HUDEP-2 (cell line): ENCODE measurements around the gene MED13.
"Not testable (repeated sequence)": the region's sequence is repeated elsewhere in the genome, so short reads cannot be mapped to it uniquely, and the experiment has no call there.

ENCODE experiments used
- DNase-seq, 76 experiments: peaks; one replicate each; lab custom pipeline; 2025; ENCODE audit not compliant: unreplicated experiment in 76 of 76; lab: John Stamatoyannopoulos, UW

The MED13 gene

DNA sequence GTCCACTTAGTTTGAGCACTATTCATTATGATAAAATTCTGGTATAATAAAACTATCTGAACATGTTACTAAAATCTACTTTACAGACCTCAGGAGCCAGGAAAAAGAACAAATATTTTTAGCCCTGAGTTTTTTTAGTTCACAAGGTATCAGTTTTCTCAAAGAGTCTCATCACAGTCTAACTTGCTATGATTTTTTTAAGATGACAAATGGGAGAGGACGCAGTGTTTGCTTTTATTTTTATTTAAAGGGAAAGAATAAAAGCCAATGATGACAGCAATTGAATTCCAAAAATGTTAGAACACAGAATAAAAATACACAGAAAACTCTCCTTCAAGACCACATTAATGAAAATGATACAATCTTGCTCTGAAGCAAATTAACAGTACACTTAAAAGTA, 7.4 kb downstream of the MED13 start:
- DNase-seq: no peak

DNA sequence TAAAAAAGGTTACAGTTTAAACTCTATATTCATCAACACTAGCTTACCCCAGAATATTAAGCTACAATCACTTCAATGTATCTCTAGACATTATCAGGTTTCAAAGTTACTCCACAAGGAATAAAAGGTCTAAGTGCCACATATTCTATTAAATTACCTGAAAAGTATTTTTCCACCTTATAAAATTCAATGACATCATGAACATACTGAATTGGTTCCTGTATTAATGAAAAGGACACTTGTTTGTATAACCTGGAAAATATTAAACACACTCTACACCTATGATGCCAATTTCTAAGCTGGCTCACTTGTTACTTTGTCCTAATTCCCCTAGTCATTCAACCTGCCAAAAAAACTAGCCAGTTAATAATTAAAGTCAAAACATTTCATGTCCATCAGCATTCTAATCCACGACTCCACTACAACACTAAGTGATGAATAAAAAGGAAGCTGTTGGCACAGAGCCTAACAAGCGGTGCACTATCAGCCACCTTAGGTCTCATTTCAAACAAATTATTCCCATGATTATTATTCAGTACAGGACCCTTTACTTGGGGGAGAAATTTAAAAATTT, 12.2 kb downstream of the MED13 start:
- DNase-seq: no peak

DNA sequence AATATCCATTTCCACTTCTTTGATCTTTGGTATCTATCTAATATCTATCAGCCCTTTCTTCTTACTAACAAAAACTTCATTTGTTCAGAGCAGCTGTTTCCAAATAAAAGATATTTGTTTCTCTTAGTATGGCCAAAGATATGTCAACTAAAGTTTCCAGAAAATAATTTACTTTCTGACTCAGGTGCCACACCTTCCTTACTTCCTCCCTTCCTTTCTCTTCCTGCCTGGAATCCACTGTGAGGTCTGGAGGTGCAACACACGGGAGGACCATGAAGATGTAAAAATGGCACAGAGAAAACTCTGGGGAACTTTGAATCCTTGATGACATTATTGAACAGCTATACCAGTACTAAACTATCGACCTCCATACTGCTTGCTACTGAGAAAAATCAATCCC, 14.0 kb downstream of the MED13 start:
- DNase-seq: no peak

DNA sequence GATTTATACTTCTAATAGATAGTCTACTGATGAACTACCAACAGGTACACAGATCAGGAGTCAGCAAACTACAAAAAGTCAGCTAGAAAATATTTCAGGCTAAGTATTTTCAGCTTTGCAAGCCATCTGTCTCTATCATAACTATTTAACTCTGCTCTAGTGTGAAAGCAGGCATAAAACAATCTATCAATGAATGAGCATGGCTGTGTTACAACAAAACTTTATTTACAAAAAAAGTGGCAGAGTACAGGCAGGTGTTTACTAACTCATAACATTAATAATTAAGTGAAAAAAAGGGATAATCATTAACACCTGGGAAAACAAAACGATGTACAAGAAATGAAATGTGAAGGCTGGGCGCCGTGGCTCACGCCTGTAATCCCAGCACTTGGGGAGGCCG, 15.8 kb downstream of the MED13 start:
- no peak for DNase-seq

DNA sequence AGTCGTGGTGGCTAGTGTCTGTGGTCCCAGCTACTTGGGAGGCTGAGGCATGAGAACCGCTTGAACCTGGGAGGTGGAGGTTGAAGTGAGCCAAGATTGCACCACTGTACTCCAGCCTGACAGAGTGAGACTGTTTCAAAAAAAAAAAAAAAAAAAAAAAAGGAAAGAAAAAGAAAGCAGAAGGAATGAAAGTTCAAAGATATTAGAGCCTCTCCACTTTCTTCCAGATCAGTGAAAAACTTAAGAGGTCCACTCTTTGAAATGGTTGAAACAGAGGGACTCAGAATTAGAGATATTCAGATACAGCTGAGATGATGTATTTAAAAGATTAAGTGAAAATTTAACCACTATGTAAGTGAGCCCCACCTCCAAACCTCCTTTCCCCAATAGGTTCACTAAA, 16.8 kb downstream of the MED13 start:
- no peak for DNase-seq

DNA sequence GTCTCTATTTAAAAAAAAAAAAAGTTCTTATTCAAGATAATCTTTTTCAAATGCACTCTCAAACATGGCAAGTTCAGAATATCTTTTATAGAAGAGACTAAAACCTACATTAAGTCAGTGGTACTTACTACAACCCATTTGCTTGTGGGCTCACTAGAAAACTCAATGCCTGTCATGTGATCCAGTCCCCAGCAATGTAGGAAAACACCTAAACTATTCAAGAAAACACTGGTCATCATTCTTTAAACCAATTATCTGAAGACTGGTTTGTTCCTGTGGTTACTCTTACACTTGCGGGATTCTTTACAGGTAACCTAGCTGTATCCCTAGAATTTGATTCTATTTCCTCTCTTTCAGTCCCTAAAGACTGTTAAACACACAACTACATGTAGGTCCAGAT, 19.6 kb downstream of the MED13 start:
- DNase-seq: no peak

DNA sequence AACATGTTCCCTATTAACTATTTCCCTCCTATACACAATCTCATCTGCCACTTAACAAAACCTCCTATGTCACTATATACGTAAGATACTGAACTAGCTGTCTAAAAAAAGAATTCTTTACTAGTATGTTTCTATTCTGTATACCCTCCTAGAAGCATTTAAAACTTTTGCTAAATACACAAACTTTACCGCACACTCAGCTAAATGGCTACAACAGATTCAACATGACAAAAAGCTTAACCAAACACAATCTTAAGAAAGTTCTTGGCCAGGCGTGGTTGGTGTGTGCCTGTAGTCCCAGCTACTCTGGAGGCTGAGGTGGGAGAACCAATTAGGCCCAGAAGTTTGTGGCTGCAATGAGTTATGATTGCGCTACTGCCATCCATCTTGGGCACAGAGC, 20.0 kb downstream of the MED13 start:
- no peak for DNase-seq

DNA sequence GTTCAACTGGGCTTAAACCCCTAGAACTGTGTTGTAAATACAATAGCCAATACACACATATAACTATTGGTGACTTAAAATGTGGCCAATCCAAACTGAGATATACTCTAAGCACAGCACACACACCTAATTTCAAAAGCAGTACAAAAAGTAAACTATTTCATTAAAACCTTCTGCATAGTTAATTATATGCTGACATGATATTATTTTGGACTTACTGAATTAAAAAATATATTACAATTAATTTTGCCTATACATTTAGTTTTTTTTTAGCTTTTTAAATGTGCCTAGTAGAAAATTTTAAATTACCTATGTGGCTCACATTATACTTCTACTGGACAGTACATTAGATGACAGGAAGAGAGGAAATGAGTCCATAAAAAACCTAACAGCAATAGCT, 21.5 kb downstream of the MED13 start:
- no peak for DNase-seq

DNA sequence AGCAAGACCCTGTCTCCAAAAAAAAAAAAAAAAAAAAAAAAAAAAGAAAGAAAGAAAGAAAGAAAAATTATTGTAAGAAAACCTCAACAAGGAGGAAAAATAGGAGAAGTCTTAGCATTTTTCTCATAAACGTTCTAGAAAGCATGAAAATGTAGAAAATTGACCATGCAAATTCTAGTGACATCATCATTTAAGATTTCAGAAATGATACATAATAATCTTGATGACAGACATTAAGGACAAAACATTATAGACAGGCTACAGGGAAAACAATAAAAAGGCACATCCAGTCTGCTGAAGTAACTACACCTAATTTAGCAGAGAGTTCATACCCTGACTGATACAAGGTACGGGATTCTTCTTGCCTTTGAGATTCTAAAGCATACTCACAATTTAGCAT, 21.9 kb downstream of the MED13 start:
- no peak for DNase-seq

DNA sequence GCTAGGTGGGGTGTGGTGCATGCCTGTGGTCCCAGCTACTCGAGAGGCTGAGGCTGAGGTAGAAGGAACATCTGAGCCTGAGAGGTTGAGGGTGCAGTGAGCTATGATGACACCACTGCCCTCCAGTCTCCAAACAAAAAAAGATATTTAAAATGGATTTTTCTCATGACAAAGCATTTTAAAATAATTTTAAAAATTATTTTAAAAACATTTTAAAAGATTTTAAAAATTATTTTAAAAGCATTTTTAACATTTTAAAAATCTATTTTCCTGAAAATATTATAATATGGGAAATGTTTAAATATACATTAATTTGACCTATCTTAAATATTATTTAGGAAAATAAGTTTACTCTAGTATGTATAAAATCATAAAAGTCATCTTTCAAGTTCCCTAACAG, 26.8 kb downstream of the MED13 start:
- no peak for DNase-seq

DNA sequence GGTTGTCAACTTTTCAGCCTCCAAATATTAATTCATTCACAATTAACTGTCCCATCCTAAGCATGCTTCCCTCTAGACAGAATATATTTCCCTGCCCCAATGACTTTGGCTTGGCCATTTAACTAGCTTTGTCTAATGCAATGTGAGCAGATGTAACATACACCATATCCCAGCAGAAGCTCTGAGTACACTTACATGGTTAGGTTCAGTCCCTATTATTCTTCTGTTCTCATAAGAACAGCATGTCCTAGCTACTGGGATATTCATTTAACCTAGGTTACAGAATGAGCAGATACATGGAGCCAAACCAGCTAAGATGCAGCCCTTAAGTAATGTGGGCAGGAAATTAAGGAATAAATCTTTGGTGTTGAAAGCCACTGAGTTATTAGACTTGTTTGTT, 31.8 kb downstream of the MED13 start:
- DNase-seq: no peak

DNA sequence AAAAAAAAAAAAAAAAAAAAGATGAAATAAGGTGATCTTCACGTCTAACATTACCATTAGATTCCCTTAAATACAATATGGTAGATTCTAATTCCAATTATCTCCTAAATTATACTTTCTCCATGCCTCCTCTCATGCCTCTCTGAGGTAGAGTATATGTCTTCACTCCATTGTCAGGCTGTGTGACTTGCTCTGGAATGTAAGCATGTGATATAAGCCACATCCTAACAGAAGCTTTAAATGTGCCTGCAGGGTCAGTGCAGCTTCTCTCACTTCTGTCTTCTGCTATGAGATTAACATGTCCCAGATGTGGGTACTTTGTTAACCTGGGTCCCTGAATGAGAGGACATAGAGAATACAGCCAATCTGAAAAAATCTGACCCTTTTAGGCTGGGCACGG, 32.6 kb downstream of the MED13 start:
- DNase-seq: no peak

DNA sequence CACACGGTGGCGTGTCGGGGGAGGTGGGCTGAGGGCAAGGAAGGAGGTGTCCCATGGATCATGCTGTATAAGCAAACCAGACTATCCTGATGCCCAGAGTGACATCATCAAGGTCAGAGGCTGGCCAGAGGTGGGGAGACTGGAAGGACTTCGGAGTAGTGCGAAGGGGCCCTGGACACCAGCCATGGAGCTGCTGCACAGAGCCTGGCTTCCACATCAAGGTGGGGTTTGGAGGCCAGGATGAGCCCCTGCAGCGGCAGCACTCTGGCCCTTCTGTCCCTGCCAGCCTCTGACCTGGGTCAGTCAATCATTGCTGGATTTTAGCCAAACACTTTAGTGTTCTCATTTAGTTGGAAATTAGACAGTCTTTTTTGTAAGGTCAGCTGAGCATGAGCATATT, 34.8 kb downstream of the MED13 start:
- DNase-seq: no peak

DNA sequence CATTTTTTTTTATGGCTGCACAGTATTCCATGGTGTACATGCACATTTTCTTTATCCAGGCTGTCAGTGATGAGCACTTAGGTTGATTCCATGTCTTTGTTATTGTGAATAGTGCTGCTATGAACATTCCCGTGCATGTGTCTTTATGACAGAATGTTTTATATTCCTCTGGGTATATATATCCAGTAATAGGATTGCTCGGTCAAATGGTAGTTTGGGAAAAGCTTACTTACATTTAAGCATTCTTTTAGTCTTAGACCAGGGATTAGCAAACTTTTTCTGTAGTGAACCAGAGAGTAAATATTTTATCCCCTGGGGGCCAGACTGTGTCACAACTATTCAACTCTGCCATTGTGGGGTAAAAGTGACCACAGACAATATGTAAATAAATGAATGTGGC, 40.2 kb downstream of the MED13 start:
- DNase-seq: no peak

DNA sequence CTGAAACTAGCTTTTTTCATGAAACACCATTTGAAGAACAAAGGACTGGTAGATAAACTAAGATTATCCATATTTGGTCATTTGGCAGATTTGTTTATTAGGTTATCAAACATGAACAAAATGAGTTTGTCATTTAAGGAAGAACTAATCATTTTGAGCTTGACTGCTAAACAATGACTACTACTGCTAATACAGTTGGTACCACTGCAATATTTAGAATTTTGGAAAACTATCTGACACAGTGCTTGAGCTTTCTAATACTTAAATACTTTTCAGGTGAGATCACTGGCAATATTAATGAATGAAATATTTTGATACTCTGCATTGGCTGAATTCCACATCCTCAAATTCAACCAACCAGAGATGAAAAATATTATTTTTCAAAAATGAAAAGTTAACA, 47.2 kb downstream of the MED13 start:
- no peak for DNase-seq

DNA sequence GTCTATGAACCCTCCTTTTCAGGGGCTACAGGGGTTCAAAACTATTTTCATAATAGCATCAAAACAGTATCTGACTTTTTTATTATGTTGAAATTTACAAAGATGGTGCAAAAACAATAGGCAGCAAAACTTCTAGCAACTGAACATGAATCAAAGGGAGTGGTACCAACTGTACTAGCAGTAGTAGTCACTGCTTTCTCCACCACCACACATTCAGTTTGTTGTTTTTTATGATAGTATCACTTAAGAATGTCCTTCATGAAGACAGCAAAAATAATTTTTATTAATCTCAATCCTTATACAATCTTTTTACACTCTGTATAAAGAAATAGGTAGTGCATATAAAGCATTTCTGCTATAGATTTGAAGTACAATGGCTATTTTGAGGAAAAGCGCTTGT, 47.6 kb downstream of the MED13 start:
- no peak for DNase-seq

DNA sequence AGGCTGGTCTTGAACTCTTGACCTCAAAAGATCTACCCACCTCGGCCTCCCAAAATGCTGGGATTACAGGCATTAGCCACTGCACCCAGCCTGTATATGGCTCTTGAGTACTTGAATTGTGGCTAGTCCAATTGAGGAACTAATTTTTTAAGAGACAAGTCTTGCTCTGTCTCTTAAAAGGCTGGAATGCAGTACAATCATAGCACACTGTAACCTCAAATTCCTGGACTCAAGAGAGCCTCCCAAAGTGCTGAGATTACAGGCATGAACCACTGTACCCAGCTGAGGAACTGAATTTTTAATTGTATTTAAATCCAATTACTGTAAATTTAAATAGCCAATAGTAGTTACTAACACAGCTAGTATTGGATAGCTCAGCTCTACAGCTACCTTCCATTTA, 50.6 kb downstream of the MED13 start:
- no peak for DNase-seq

DNA sequence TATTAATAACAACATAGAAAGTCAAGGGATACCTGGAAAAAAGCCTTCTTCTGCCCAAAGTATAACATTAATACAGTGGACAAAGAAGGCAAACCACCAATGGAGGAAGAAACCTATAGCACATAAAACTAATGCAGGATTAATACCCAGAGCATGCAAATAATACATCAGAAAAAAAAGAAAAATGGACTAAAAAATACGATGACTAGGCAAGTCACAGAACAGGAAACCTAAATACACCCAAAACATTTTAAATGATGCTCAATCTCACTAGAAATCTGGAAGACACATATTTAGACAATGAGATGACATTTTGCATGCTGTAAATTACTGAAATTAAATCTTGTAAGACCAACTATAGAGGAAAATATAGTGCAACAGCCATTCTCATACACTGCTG, 55.9 kb downstream of the MED13 start:
- no peak for DNase-seq

DNA sequence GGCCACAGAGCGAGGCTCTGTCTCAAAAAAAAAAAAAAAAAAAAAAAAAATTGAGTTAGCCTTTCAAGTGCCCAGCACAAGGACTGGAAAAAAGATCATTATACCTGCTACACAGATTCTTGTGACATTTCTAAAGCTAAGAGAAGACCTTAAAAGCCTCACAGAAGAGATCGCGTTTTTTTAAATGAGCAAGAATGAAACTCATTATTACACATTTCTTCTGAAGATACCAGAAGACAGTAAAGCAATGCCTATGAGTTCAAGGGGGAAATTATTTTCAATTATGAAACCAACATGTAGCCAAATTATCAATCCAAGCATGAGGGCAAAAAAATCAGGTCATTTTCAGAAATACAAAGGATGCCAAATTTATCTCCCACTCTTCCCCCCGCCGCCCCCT, 56.8 kb downstream of the MED13 start:
- no peak for DNase-seq

DNA sequence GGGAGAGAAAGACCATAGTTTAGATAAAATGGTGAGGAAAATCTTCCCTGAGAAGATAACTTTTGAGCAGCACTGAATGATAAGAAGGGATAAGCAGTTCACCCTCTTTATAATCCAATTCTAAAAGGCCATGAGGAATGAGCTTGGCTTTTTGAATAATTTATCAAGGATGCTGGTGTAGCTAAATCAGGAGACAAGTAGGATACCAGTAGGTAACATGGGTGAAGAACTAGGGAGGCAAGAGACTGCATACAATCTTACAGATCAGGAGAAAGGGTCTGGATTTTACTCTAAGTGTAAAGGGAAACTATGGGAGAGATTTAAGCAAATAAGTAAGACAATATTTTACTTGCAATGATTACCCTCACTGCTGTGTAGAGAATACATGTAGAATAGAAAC, 60.7 kb downstream of the MED13 start:
- no peak for DNase-seq

DNA sequence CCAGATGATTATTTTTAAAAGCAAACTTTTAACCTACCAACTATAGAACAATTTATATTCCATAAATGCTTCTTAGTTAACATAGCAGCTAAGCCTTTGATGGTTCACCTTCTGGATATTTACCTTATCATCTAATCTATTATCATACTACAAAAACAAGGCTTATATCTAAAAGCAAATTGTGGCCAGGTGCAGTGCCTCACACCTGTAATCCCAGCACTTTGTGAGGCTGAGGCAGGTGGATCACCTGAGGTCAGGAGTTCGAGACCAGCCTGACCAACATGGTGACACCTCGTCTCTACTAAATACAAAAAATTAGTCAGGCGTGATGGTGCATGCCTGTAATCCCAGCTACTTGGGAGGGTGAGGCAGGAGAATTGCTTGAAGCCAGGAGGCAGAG, 61.9 kb downstream of the MED13 start:
- DNase-seq: not testable (repeated sequence)

DNA sequence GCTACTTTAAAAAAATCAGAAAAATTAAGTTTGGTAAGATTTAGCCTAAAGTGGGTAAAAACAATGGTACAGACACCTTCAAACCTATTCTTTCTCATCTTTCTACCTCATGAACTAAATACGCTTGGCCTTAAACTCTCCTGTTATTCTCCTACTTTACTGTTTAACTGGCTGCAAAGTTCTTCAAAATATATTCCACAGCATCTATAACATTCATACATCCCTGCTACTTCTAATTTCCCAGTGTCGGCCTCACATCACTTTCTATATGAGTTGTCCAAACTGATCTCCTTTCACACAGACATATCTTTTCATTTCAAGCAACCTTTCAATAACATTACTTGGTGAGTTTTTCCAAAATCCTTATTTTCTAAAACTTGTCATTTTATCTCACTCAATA, 64.0 kb downstream of the MED13 start:
- no peak for DNase-seq

DNA sequence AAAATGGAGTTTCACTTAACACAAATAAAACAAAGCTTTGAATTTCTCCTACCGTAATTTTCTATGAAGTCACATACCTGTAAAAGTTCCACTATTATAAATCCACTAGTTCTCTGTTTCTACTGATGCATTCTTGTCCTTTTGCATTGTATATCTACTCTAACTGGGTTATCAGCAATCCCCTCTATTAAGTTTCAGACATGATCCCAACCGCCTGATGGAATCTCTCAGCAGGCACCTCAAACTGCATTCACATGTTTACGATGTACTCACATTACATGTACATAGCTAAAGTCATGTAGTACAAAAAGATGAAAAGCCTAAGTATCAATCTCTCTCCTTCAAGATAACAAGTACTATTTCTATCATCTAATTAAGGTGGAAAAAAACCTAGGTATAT, 64.9 kb downstream of the MED13 start:
- DNase-seq: no peak

DNA sequence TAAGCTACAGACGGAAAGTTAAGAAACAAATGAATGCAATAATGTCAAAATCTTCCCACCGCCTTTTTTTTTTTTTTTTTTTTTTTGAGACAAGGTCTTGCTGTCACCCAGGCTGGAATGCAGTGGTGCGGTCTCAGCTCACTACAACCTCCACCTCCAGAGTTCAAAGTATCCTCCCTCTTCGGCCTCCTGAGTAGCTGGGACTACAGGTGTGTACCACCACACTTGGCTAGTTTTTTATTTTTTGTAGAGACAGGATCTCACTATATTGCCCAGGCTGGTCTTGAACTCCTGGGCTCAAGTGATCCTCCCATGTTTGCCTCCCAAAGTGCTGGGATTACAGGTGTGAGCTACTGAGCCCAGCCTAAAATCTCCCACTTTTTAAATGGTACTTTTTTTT, 66.5 kb downstream of the MED13 start:
- DNase-seq: not testable (repeated sequence)
